GM12878 (cell line): Measurements from ENCODE around the gene ATP6V1F. TPM values are rescaled to one million over a fixed set of nuclear protein-coding genes. Genes with fewer than 3 reads are reported as not detected.

Source experiments
- ATAC-seq: fragments of 200-7000 bp; cut with Tn5 transposase; 3 replicates; pipeline ENCODE4 v1.9.1; 2020; ENCODE audit warnings: mild to moderate bottlenecking, moderate library complexity
- BruUV-seq: library from RNA; stranded (reverse); fragments of 400-500 nt; replicated peaks from 2 replicates; lab custom pipeline; 2021; lab: Mats Ljungman, UMichigan
- CTCF ChIA-PET: fragments of 300-600 bp; sonication (Branson Sonifier 250); formaldehyde crosslinking; extraction: SDS; loops from one replicate; lab custom pipeline; 2021; ENCODE audit warnings: inconsistent platforms; lab: Yijun Ruan, JAX
- POLR2A ChIA-PET: fragments of 350-600 bp; formaldehyde crosslinking; extraction: SDS; loops from one replicate; lab custom pipeline; 2021; ENCODE audit warnings: inconsistent platforms; lab: Charles Lee
- RAD21 ChIA-PET: fragments of 300-600 bp; sonication (Branson Sonifier 250); formaldehyde crosslinking; loops from one replicate; lab custom pipeline; 2023; ENCODE audit warnings: antibody characterized with exemption; ENCODE audit not compliant: unreplicated experiment; lab: Charles Lee
- SMC1A ChIA-PET: fragments of 300-600 bp; sonication (Branson Sonifier 250); formaldehyde crosslinking; loops from one replicate; lab custom pipeline; 2023; ENCODE audit not compliant: unreplicated experiment, uncharacterized antibody; lab: Charles Lee
- DNase-seq: peaks from one replicate; pipeline ENCODE4 v3.0.0-alpha.2; 2011; ENCODE audit warnings: low read depth, low spot score
- FAIRE-seq: peaks from 3 replicates; lab custom pipeline; 2011; peaks lifted over from hg19 to GRCh38; lab: Jason Lieb, UNC
- H2AFZ ChIP-seq: 2 replicates; pipeline ENCODE4 v1.6.0; 2011; ENCODE audit warnings: low read depth, low read length, control low read depth; ENCODE audit not compliant: control insufficient read depth
- H3K27ac ChIP-seq: 2 replicates; pipeline ENCODE4 v1.5.1; 2011; ENCODE audit warnings: control low read depth; ENCODE audit not compliant: control insufficient read depth, insufficient read depth
- H3K27me3 ChIP-seq, 2 experiments: replicated peaks in 1 of 2; 2 replicates each; pipeline versions ENCODE4 v1.6.0 to v1.6.1; 2011; ENCODE audit warnings: low read length in 1 of 2; ENCODE audit not compliant: control insufficient read depth in 2 of 2, insufficient read depth in 2 of 2
- H3K36me3 ChIP-seq, 2 experiments: 2 replicates each; pipeline ENCODE4 v1.5.1; 2011; ENCODE audit warnings: low read length in 1 of 2; ENCODE audit not compliant: control insufficient read depth in 2 of 2, insufficient read depth in 2 of 2
- H3K4me1 ChIP-seq: 2 replicates; pipeline ENCODE4 v1.6.1; 2011; ENCODE audit warnings: mild to moderate bottlenecking, low read length, moderate library complexity, mixed read lengths; ENCODE audit not compliant: control insufficient read depth, insufficient read depth
- H3K4me2 ChIP-seq: 2 replicates; pipeline ENCODE4 v1.6.0; 2011; ENCODE audit warnings: control low read depth; ENCODE audit not compliant: control insufficient read depth, insufficient read depth
- H3K4me3 ChIP-seq: fragments of 200-600 bp; sonication (generic); 2 replicates; pipeline ENCODE4 v1.5.1; 2016
- H3K79me2 ChIP-seq: 2 replicates; pipeline ENCODE4 v1.6.0; 2011; ENCODE audit warnings: low read length; ENCODE audit not compliant: control insufficient read depth, insufficient read depth
- H3K9ac ChIP-seq: 2 replicates; pipeline ENCODE4 v1.8.0; 2011; ENCODE audit warnings: low read length, control low read depth, mixed read lengths; ENCODE audit not compliant: control insufficient read depth, insufficient read depth
- H3K9me3 ChIP-seq: replicated peaks from 3 replicates; pipeline ENCODE4 v1.5.1; 2011; ENCODE audit warnings: mild to moderate bottlenecking, low read length; ENCODE audit not compliant: control insufficient read depth, insufficient read depth
- H4K20me1 ChIP-seq: 2 replicates; pipeline ENCODE4 v1.6.0; 2011; ENCODE audit not compliant: control insufficient read depth, insufficient read depth
- BACH1 ChIP-seq: fragments of 450-650 bp; IDR thresholded peaks from 2 replicates; pipeline ENCODE4 v1.6.1; 2017; ENCODE audit warnings: mild to moderate bottlenecking, borderline replicate concordance
- CBX5 ChIP-seq: sonication (generic); IDR thresholded peaks from 2 replicates; pipeline ENCODE4 v1.6.1; 2016; ENCODE audit warnings: low read depth, moderate library complexity, mild to moderate bottlenecking, inconsistent platforms
- EGR1 ChIP-seq, 2 experiments: IDR thresholded peaks; 1 replicate in 1 of 2; 2 replicates in 1 of 2; pipeline ENCODE4 v1.6.1; 2011 to 2012; ENCODE audit warnings: low read depth in 2 of 2, low read length in 2 of 2, borderline replicate concordance in 1 of 2, mild to moderate bottlenecking in 1 of 2, moderate library complexity in 1 of 2
- EP300 ChIP-seq, 2 experiments: fragments of 150-350 bp in 1 of 2; IDR thresholded peaks; 2 replicates each; pipeline ENCODE4 v1.6.1; 2011 to 2012; ENCODE audit warnings: low read depth in 2 of 2, low read length in 2 of 2, borderline replicate concordance in 1 of 2, improper control_type of control experiment in 1 of 2, inconsistent platforms in 1 of 2; ENCODE audit not compliant: control insufficient read depth in 1 of 2
- FOXM1 ChIP-seq: IDR thresholded peaks from 2 replicates; pipeline ENCODE4 v1.6.1; 2012; ENCODE audit warnings: low read depth, mild to moderate bottlenecking, inconsistent platforms, low read length, moderate library complexity
- GABPA ChIP-seq: IDR thresholded peaks from 2 replicates; pipeline ENCODE4 v1.6.1; 2014; ENCODE audit warnings: antibody characterized with exemption, low read depth, mild to moderate bottlenecking, inconsistent platforms
- HDAC6 ChIP-seq: fragments of 200-600 bp; sonication (generic); IDR thresholded peaks from one replicate; pipeline ENCODE4 v1.8.0; 2017; ENCODE audit warnings: antibody characterized with exemption; ENCODE audit not compliant: unreplicated experiment
- HDGF ChIP-seq: fragments of 450-650 bp; IDR thresholded peaks from 2 replicates; pipeline ENCODE4 v1.6.1; 2016; ENCODE audit warnings: antibody characterized with exemption
- LARP7 ChIP-seq: fragments of 450-650 bp; IDR thresholded peaks from 2 replicates; pipeline ENCODE4 v1.6.1; 2017; ENCODE audit warnings: mild to moderate bottlenecking
- NFYB ChIP-seq: IDR thresholded peaks from 2 replicates; pipeline ENCODE4 v1.6.1; 2011; ENCODE audit warnings: low read depth, mild to moderate bottlenecking, low read length, improper control_type of control experiment, moderate library complexity; ENCODE audit not compliant: insufficient read depth
- SMAD1 ChIP-seq: fragments of 450-650 bp; IDR thresholded peaks from 2 replicates; pipeline ENCODE4 v1.6.1; 2018; ENCODE audit warnings: mild to moderate bottlenecking, low read depth; ENCODE audit not compliant: partially characterized antibody
- SRF ChIP-seq, 2 experiments: IDR thresholded peaks; 2 replicates each; pipeline ENCODE4 v1.6.1; 2011; ENCODE audit warnings: low read depth in 2 of 2, low read length in 2 of 2, mild to moderate bottlenecking in 1 of 2, moderate library complexity in 1 of 2
- STAT3 ChIP-seq: IDR thresholded peaks from 2 replicates; pipeline ENCODE4 v1.6.1; 2011; ENCODE audit warnings: low read depth, low read length, improper control_type of control experiment
- TCF7 ChIP-seq: IDR thresholded peaks from 2 replicates; pipeline ENCODE4 v1.6.1; 2014; ENCODE audit warnings: antibody characterized with exemption, borderline replicate concordance
- WRNIP1 ChIP-seq: IDR thresholded peaks from 2 replicates; pipeline ENCODE4 v1.6.1; 2011; ENCODE audit warnings: low read depth, low read length, improper control_type of control experiment, borderline replicate concordance
- WGBS: methylation state at CpG from one replicate; pipeline ENCODE4 v1.1.6; 2016; ENCODE audit warnings: low lambda C conversion rate; ENCODE audit not compliant: insufficient replicate concordance, insufficient coverage; ENCODE audit errors: missing lambda C conversion rate; 5-methylcytosine and 5-hydroxymethylcytosine counted together
- in situ Hi-C: fragments of 300-500 bp; cut with MboI; formaldehyde crosslinking; loops from 9 replicates; pipeline ENCODE4 v1.14.3; 2018; ENCODE audit warnings: mixed read lengths
- intact Hi-C: fragments of 100-400 bp; cut with micrococcal nuclease; formaldehyde crosslinking; loops from one replicate; pipeline ENCODE4 v1.14.2; 2022; ENCODE audit not compliant: unreplicated experiment
- polyA plus RNA-seq, 11 experiments: library from polyadenylated mRNA; depleted of rRNA in 4 of 11; unstranded in 6 of 11; stranded (reverse) in 5 of 11; fragments of >200 nt; fragmentation: Nextera tagmentation in 4 of 11; fragmentation: Illumina TruSeq in 1 of 11; extraction: Ambion mirVana in 4 of 11; extraction: Trizol in 1 of 11; gene quantifications; 1 replicate in 1 of 11; 2 replicates in 10 of 11; pipeline versions ENCODE4 v1.2.1 to v1.2.3, GENCODE V29; 2011 to 2016; ENCODE audit warnings: inconsistent platforms in 2 of 11, missing spikeins in 2 of 11, low read depth in 1 of 11
- total RNA-seq, 4 experiments: library from RNA; depleted of rRNA in 3 of 4; stranded (reverse); fragments of >200 nt in 3 of 4; fragmentation: Illumina TruSeq in 1 of 4; extraction: Trizol in 1 of 4; gene quantifications; 2 replicates each; pipeline versions ENCODE4 v1.2.1 to v1.2.3, GENCODE V29; 2013 to 2021
- TF ChIP-seq, protein P1 (sequence below): IDR thresholded peaks from 2 replicates; pipeline ENCODE4 v1.6.1; 2011; ENCODE audit warnings: low read depth, low read length, improper control_type of control experiment, borderline replicate concordance
- TF ChIP-seq, protein P2 (sequence below): fragments of 450-650 bp; IDR thresholded peaks from 2 replicates; pipeline ENCODE4 v1.6.1; 2017; ENCODE audit warnings: mild to moderate bottlenecking, moderate library complexity

ATP6V1F gene
- total and polyA plus RNA-seq, 10 of the 15 experiments (the other 5 are each of a cell fraction or from before 2014, with no cell fraction given): 111 to 343 (median 203) TPM

DNA sequence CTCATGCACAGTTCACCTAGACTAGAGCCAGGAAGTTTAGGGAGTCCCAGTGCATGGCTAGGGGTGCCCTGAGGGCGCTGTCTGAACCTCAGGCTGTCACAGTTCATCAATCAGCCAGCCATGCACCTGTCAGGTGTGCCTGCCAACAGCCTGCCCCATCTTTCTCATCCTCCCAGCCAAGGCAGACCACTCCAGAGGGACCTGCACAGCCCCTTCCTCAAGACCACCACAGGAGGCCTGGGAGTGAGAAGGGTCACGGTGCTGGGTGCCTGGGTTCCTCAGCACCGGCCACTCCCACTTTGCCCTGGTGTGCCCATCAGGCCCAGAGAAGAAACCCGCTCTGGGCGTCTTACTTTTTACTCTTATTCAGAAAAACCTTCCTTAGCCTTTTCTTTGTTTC is 8.4 kb downstream of the ATP6V1F start:
- Histone ChIP-seq H3K4me3 (no peak overlapping the region), H3K9me3 (no peaks in the 10 kb centered on the region), H3K79me2 (no peaks in the 10 kb centered on the region), H4K20me1 (no peaks in the 10 kb centered on the region), H3K4me1 (peaks cover 5% of the 10 kb centered on the region; the same call in 1 of the 2 replicates), H3K27me3 (no peaks in the 10 kb centered on the region), H2AFZ (no peak overlapping the region), H3K27ac (no peak overlapping the region), H3K36me3 (no peaks in the 10 kb centered on the region; a peak in 1 of 4 replicates), H3K9ac (no peak overlapping the region), H3K4me2 (no peak overlapping the region)
- no TSS peak for BruUV-seq
- intact Hi-C loops (no loop called here), in situ Hi-C loops (no loop called here)
- no peak for ATAC-seq
- ChIA-PET CTCF (interaction anchor here (0.6 to 1.3 kb wide), 2 partner anchors 12 to 225 kb away, joined by 3 to 6 read pairs; no protein-coding TSS in a partner anchor), POLR2A (interaction anchor here (1.2 kb wide), 1 partner anchor 8 kb away, joined by 3 read pairs; the partner anchor contains the start of gene ATP6V1F), RAD21 (interaction anchor here (1.5 kb wide), 1 partner anchor 66 kb away, joined by 3 read pairs; the partner anchor contains the start of gene IRF5), SMC1A (interaction anchor here (0.6 to 1.2 kb wide), 2 partner anchors 8 to 85 kb away, joined by 3 to 5 read pairs; partner anchors contain the start of gene ATP6V1F)
- DNase-seq: no peak
- 74% methylated on average over 5 of the region's 5 CpGs for WGBS
- TF ChIP-seq GABPA (no peak), HDGF (no peak), FOXM1 (no peak), SMAD1 (no peak), CBX5 (no peak), EGR1 (IDR thresholded peaks at IDR 0.05; ENCODE audit: borderline replicate concordance in 1 of 2, low read depth in 2 of 2, low read length in 2 of 2) (no peak), LARP7 (no peak), BACH1 (no peak), HDAC6 (no peak), EP300 (IDR thresholded peaks at IDR 0.05; ENCODE audit: borderline replicate concordance in 1 of 2, control insufficient read depth in 1 of 2, low read depth in 2 of 2, low read length in 2 of 2) (no peak), SRF (IDR thresholded peaks at IDR 0.05; ENCODE audit: low read depth in 2 of 2, low read length in 2 of 2) (no peak), WRNIP1 (no peak), STAT3 (no peak), TCF7 (no peak), NFYB (no peak)
- TF ChIP-seq, protein P1, sequence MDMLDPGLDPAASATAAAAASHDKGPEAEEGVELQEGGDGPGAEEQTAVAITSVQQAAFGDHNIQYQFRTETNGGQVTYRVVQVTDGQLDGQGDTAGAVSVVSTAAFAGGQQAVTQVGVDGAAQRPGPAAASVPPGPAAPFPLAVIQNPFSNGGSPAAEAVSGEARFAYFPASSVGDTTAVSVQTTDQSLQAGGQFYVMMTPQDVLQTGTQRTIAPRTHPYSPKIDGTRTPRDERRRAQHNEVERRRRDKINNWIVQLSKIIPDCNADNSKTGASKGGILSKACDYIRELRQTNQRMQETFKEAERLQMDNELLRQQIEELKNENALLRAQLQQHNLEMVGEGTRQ: no peak
- TF ChIP-seq, protein P2, sequence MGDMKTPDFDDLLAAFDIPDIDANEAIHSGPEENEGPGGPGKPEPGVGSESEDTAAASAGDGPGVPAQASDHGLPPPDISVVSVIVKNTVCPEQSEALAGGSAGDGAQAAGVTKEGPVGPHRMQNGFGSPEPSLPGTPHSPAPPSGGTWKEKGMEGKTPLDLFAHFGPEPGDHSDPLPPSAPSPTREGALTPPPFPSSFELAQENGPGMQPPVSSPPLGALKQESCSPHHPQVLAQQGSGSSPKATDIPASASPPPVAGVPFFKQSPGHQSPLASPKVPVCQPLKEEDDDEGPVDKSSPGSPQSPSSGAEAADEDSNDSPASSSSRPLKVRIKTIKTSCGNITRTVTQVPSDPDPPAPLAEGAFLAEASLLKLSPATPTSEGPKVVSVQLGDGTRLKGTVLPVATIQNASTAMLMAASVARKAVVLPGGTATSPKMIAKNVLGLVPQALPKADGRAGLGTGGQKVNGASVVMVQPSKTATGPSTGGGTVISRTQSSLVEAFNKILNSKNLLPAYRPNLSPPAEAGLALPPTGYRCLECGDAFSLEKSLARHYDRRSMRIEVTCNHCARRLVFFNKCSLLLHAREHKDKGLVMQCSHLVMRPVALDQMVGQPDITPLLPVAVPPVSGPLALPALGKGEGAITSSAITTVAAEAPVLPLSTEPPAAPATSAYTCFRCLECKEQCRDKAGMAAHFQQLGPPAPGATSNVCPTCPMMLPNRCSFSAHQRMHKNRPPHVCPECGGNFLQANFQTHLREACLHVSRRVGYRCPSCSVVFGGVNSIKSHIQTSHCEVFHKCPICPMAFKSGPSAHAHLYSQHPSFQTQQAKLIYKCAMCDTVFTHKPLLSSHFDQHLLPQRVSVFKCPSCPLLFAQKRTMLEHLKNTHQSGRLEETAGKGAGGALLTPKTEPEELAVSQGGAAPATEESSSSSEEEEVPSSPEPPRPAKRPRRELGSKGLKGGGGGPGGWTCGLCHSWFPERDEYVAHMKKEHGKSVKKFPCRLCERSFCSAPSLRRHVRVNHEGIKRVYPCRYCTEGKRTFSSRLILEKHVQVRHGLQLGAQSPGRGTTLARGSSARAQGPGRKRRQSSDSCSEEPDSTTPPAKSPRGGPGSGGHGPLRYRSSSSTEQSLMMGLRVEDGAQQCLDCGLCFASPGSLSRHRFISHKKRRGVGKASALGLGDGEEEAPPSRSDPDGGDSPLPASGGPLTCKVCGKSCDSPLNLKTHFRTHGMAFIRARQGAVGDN: no peak
- no peak for FAIRE-seq
